DOHH2 (cell line): ENCODE measurements around the gene FAM217B.

Experiments
- H3F3A ChIP-seq: fragments of 200-600 bp; sonication (generic), shearing (Covaris generic); 2 replicates; pipeline ENCODE4 v1.6.0; 2016; ENCODE audit warnings: antibody characterized with exemption, mild to moderate bottlenecking; ENCODE audit not compliant: control insufficient read depth, insufficient read depth
- H3K27ac ChIP-seq: fragments of 200-600 bp; sonication (generic); 2 replicates; pipeline ENCODE4 v1.5.1; 2014; ENCODE audit warnings: low read depth, mild to moderate bottlenecking, low read length, moderate library complexity
- H3K27me3 ChIP-seq: fragments of 200-600 bp; sonication (generic); 2 replicates; pipeline ENCODE4 v1.6.1; 2014; ENCODE audit warnings: mild to moderate bottlenecking, low read length, mixed read lengths; ENCODE audit not compliant: control insufficient read depth
- H3K36me3 ChIP-seq: fragments of 200-600 bp; sonication (generic); 2 replicates; pipeline ENCODE4 v1.6.1; 2014; ENCODE audit warnings: mild to moderate bottlenecking, low read length, moderate library complexity, mixed read lengths; ENCODE audit not compliant: control insufficient read depth
- H3K4me1 ChIP-seq: fragments of 200-600 bp; sonication (generic); 2 replicates; pipeline ENCODE4 v1.6.1; 2014; ENCODE audit warnings: mild to moderate bottlenecking, low read length, mixed read lengths; ENCODE audit not compliant: control insufficient read depth
- H3K4me2 ChIP-seq: fragments of 200-600 bp; sonication (generic); 2 replicates; pipeline ENCODE4 v1.6.0; 2014; ENCODE audit warnings: mild to moderate bottlenecking, low read length, moderate library complexity
- H3K4me3 ChIP-seq: fragments of 200-600 bp; sonication (generic); 2 replicates; pipeline ENCODE4 v1.5.1; 2014; ENCODE audit warnings: mild to moderate bottlenecking, low read length, mixed read lengths
- H3K79me2 ChIP-seq: fragments of 200-600 bp; sonication (generic); 2 replicates; pipeline ENCODE4 v1.6.1; 2014; ENCODE audit warnings: mild to moderate bottlenecking, low read length, mixed read lengths; ENCODE audit not compliant: control insufficient read depth
- H3K9me2 ChIP-seq: fragments of 200-600 bp; sonication (generic); replicated peaks from 2 replicates; pipeline ENCODE4 v1.6.1; 2014; ENCODE audit warnings: mild to moderate bottlenecking, low read length, mixed read lengths; ENCODE audit not compliant: control insufficient read depth
- H3K9me3 ChIP-seq: fragments of 200-600 bp; sonication (generic); 2 replicates; pipeline ENCODE4 v1.6.1; 2014; ENCODE audit warnings: antibody characterized with exemption, low read length, mixed read lengths; ENCODE audit not compliant: control insufficient read depth, insufficient read depth
- H4K20me1 ChIP-seq: fragments of 200-600 bp; sonication (generic); 2 replicates; pipeline ENCODE4 v1.6.0; 2014; ENCODE audit warnings: low read depth, mild to moderate bottlenecking, antibody characterized with exemption, low read length, moderate library complexity; ENCODE audit not compliant: control insufficient read depth, insufficient read depth
- EZH2phosphoT487 ChIP-seq: fragments of 200-600 bp; sonication (generic); IDR thresholded peaks from 2 replicates; pipeline ENCODE4 v1.6.1; 2017; ENCODE audit warnings: borderline replicate concordance, mild to moderate bottlenecking, antibody characterized with exemption, low read length, moderate library complexity, mixed read lengths
- TF ChIP-seq, protein P1 (sequence below): fragments of 200-600 bp; sonication (generic); IDR thresholded peaks from one replicate; pipeline ENCODE4 v1.5.1; 2014; ENCODE audit warnings: antibody characterized with exemption, mild to moderate bottlenecking, low read depth, low read length; ENCODE audit not compliant: poor library complexity, severe bottlenecking

The FAM217B gene

DNA sequence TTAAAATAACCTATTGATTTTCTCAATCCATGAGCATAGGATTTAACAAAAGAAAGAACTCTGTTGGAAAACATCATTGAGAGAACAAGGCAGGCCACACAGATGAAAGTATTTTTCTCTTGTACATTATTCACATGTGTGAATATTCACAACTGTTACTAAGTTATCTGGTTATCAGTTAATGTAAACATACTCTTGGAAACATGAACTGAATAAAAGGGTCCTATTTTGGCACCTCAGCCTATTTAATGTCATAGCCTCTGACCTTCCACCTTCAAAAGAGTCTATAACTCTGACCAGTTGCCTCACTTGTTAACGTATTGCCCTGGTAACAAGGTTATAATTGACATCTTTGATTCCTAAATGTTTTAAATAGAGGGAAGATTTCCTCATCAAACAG lies 14.8 kb upstream of the FAM217B start:
- no peaks in the 10 kb centered on the region for H3K9me3 ChIP-seq
- no peaks in the 10 kb centered on the region for H3F3A ChIP-seq
- no peak overlapping the region for H3K27ac ChIP-seq
- H3K36me3 ChIP-seq = no peaks in the 10 kb centered on the region
- no peaks in the 10 kb centered on the region for H4K20me1 ChIP-seq
- no peaks in the 10 kb centered on the region for H3K79me2 ChIP-seq
- H3K4me3 ChIP-seq = no peak overlapping the region
- no peaks in the 10 kb centered on the region for H3K9me2 ChIP-seq
- H3K27me3 ChIP-seq = peaks cover 47% of the 10 kb centered on the region
- no peak overlapping the region for H3K4me2 ChIP-seq
- no peaks in the 10 kb centered on the region for H3K4me1 ChIP-seq
- TF ChIP-seq, protein P1, sequence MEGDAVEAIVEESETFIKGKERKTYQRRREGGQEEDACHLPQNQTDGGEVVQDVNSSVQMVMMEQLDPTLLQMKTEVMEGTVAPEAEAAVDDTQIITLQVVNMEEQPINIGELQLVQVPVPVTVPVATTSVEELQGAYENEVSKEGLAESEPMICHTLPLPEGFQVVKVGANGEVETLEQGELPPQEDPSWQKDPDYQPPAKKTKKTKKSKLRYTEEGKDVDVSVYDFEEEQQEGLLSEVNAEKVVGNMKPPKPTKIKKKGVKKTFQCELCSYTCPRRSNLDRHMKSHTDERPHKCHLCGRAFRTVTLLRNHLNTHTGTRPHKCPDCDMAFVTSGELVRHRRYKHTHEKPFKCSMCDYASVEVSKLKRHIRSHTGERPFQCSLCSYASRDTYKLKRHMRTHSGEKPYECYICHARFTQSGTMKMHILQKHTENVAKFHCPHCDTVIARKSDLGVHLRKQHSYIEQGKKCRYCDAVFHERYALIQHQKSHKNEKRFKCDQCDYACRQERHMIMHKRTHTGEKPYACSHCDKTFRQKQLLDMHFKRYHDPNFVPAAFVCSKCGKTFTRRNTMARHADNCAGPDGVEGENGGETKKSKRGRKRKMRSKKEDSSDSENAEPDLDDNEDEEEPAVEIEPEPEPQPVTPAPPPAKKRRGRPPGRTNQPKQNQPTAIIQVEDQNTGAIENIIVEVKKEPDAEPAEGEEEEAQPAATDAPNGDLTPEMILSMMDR = no peak
- TF ChIP-seq EZH2phosphoT487 = no peak

DNA sequence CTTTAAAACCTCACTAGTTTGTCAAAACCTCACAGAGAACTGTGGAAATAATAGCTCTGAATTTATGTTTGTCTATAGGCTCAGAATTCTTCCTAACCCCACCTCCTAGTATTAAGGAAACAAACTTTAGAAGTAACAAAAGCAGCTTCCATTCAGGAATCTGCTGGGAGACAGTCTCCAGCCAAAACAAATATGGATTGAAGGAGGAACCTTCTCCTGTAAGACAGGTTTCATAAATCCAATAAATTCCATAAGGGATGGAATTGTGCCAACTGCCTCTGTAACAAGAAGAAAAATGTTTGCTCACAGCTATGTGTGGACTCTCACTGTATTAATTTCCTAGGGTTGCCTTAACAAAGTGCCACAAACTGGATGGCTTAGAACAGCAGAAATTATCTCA lies 14.3 kb upstream of the FAM217B start:
- no peaks in the 10 kb centered on the region for H3K9me3 ChIP-seq
- no peak overlapping the region for H3K4me3 ChIP-seq
- peaks cover 47% of the 10 kb centered on the region for H3K27me3 ChIP-seq
- no peaks in the 10 kb centered on the region for H3K9me2 ChIP-seq
- no peaks in the 10 kb centered on the region for H3K79me2 ChIP-seq
- H3K4me1 ChIP-seq = no peaks in the 10 kb centered on the region
- TF ChIP-seq, protein P1 = no peak
- TF ChIP-seq EZH2phosphoT487 = no peak
- H3F3A ChIP-seq = no peaks in the 10 kb centered on the region
- H3K27ac ChIP-seq = no peak overlapping the region
- H3K36me3 ChIP-seq = no peaks in the 10 kb centered on the region
- H3K4me2 ChIP-seq = no peak overlapping the region
- H4K20me1 ChIP-seq = no peaks in the 10 kb centered on the region

DNA sequence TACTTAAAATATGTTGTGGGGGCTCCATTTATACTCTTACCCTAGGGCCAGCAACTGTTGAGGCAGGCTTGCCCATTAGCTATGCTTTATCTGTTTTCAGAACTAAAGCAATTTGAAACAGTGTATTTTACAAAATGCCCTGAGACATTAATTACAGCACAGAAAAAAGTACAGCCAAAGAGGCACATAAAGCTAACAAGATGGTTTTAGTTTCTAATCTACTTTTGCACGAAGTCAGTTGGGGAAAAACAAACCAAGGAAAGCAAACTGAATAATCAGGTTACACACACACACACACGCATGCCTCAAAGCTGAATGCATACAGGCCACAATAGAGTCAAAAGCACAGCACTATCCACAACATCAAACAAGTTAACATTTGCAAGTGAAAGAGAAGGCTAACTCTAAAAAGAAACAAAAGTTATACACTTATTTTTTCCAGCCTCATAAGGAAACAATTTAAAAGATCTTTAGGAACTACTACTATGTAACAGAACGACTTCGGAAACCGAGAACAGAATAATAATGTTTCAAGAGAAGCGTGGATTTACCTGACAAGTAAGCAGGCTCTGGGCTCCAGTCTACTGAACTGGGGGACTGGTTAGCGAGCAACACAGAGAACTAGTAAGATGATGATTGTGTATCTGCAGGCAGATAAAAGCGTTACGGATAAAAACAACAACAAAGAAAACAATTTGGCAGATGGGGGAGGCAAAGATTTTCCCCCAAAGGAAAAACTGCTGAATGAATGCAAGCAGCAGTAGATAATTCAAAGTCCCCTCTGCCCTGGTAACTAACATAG lies 8.5 kb upstream of the FAM217B start:
- Histone ChIP-seq H3K4me1 (no peaks in the 10 kb centered on the region), H3K36me3 (no peaks in the 10 kb centered on the region), H4K20me1 (no peaks in the 10 kb centered on the region), H3K9me2 (no peaks in the 10 kb centered on the region), H3F3A (0 out of 2 replicates have a peak, but pooled peaks cover 3% of the 10 kb centered on the region), H3K4me3 (no peak overlapping the region), H3K9me3 (no peaks in the 10 kb centered on the region), H3K27me3 (peaks cover 14% of the 10 kb centered on the region), H3K79me2 (no peaks in the 10 kb centered on the region), H3K27ac (no peak overlapping the region), H3K4me2 (no peak overlapping the region)
- no peak for TF ChIP-seq EZH2phosphoT487
- TF ChIP-seq, protein P1 = no peak
